Smooth muscle cell (in vitro differentiated cells): ENCODE results near the gene AFDN. TPM values are rescaled to one million over a fixed set of nuclear protein-coding genes. Genes with fewer than 3 reads are reported as not detected.

Experiments used
- DNase-seq: peaks from one replicate; lab custom pipeline; 2025; ENCODE audit not compliant: unreplicated experiment; lab: John Stamatoyannopoulos, UW
- H2AFZ ChIP-seq: fragments of 200-600 bp; sonication (generic); 2 replicates; pipeline ENCODE4 v1.6.0; 2016; ENCODE audit warnings: antibody characterized with exemption, low read depth, mild to moderate bottlenecking
- H3F3A ChIP-seq: fragments of 200-600 bp; sonication (generic); 2 replicates; pipeline ENCODE4 v1.6.0; 2017; ENCODE audit warnings: antibody characterized with exemption, low read depth
- H3K27ac ChIP-seq: fragments of 200-600 bp; sonication (generic); 2 replicates; pipeline ENCODE4 v1.5.1; 2016; ENCODE audit warnings: low read depth, mild to moderate bottlenecking
- H3K27me3 ChIP-seq: fragments of 200-600 bp; sonication (generic); 2 replicates; pipeline ENCODE4 v1.6.1; 2016; ENCODE audit warnings: low read depth, mild to moderate bottlenecking
- H3K36me3 ChIP-seq: fragments of 200-600 bp; sonication (generic); 2 replicates; pipeline ENCODE4 v1.5.1; 2016; ENCODE audit warnings: low read depth
- H3K4me1 ChIP-seq: fragments of 200-600 bp; sonication (generic); 2 replicates; pipeline ENCODE4 v1.5.1; 2016; ENCODE audit warnings: low read depth
- H3K4me2 ChIP-seq: fragments of 200-600 bp; sonication (generic); 2 replicates; pipeline ENCODE4 v1.6.0; 2016; ENCODE audit warnings: mild to moderate bottlenecking
- H3K4me3 ChIP-seq: fragments of 200-600 bp; sonication (generic); 2 replicates; pipeline ENCODE4 v1.5.1; 2016; ENCODE audit warnings: mild to moderate bottlenecking
- H3K79me2 ChIP-seq: fragments of 200-600 bp; sonication (generic); 2 replicates; pipeline ENCODE4 v1.6.0; 2016; ENCODE audit warnings: low read depth, mild to moderate bottlenecking
- H3K9ac ChIP-seq: fragments of 200-600 bp; sonication (generic); 2 replicates; pipeline ENCODE4 v1.6.0; 2016; ENCODE audit warnings: low read depth
- H3K9me3 ChIP-seq: fragments of 200-600 bp; sonication (generic); replicated peaks from 2 replicates; pipeline ENCODE4 v1.5.1; 2016; ENCODE audit warnings: low read depth
- H4K20me1 ChIP-seq: fragments of 200-600 bp; sonication (generic); 2 replicates; pipeline ENCODE4 v1.6.0; 2016; ENCODE audit warnings: low read depth
- CTCF ChIP-seq: fragments of 200-600 bp; sonication (generic); IDR thresholded peaks from 2 replicates; pipeline ENCODE4 v1.5.1; 2017; ENCODE audit warnings: borderline replicate concordance, mild to moderate bottlenecking, antibody characterized with exemption; ENCODE audit not compliant: insufficient read depth, poor library complexity, severe bottlenecking
- WGBS: methylation state at CpG from one replicate; pipeline ENCODE4 v1.1.7; 2016; ENCODE audit warnings: low lambda C conversion rate; 5-methylcytosine and 5-hydroxymethylcytosine counted together
- polyA plus RNA-seq: library from polyadenylated mRNA; unstranded; fragments of >200 nt; fragmentation: Nextera tagmentation; extraction: Ambion mirVana; gene quantifications from 2 replicates; pipeline ENCODE4 v1.2.1, GENCODE V29; 2016
- total RNA-seq: library from RNA; depleted of rRNA; stranded (reverse); fragments of >200 nt; gene quantifications from 2 replicates; pipeline ENCODE4 v1.2.3, GENCODE V29; 2014

Gene AFDN
- total and polyA plus RNA-seq, 2 experiments from 2014 or later, result 52.3 to 98.8 TPM

GRCh38 chr6:167829513-167829912 is 2.8 kb downstream of the AFDN start:
- Histone ChIP-seq H3K36me3 (no peaks in the 10 kb centered on the region), H3K9me3 (no peaks in the 10 kb centered on the region), H3K79me2 (peaks cover 70% of the 10 kb centered on the region), H3K27me3 (no peaks in the 10 kb centered on the region), H3K4me3 (peak overlapping the region; percentile 80), H4K20me1 (peaks cover 69% of the 10 kb centered on the region), H2AFZ (no peak overlapping the region), H3K9ac (peak overlapping the region; percentile 38), H3K4me2 (peak overlapping the region; percentile 90), H3F3A (peaks cover 22% of the 10 kb centered on the region), H3K4me1 (peaks cover 56% of the 10 kb centered on the region), H3K27ac (peak overlapping the region; percentile 69)
- no peak for TF ChIP-seq CTCF
- DNase-seq, result no peak

GRCh38 chr6:167831281-167831828 is 4.6 kb downstream of the AFDN start:
- Histone ChIP-seq H2AFZ (no peak overlapping the region), H3K79me2 (peaks cover 89% of the 10 kb centered on the region), H4K20me1 (peaks cover 87% of the 10 kb centered on the region), H3F3A (peaks cover 16% of the 10 kb centered on the region), H3K4me3 (peak overlapping the region; percentile 0), H3K27me3 (no peaks in the 10 kb centered on the region), H3K9ac (no peak overlapping the region), H3K36me3 (no peaks in the 10 kb centered on the region), H3K4me2 (peak overlapping the region; percentile 90), H3K27ac (peak overlapping the region; percentile 17), H3K9me3 (no peaks in the 10 kb centered on the region), H3K4me1 (peaks cover 56% of the 10 kb centered on the region)
- DNase-seq, result no peak
- 34% methylated on average over 3 of the region's 3 CpGs for WGBS
- no peak for TF ChIP-seq CTCF

GRCh38 chr6:167832497-167833395 is 6.0 kb downstream of the AFDN start:
- H3K27ac ChIP-seq, result peak overlapping the region; percentile 17
- no peak overlapping the region for H3K4me3 ChIP-seq
- peaks cover 100% of the 10 kb centered on the region for H4K20me1 ChIP-seq
- peaks cover 56% of the 10 kb centered on the region for H3K4me1 ChIP-seq
- H2AFZ ChIP-seq, result no peak overlapping the region
- no peak for TF ChIP-seq CTCF
- no peaks in the 10 kb centered on the region for H3K27me3 ChIP-seq
- H3K9ac ChIP-seq, result no peak overlapping the region
- WGBS, result 50% methylated on average over 4 of the region's 4 CpGs
- peaks cover 100% of the 10 kb centered on the region for H3K79me2 ChIP-seq
- H3K36me3 ChIP-seq, result no peaks in the 10 kb centered on the region
- peak overlapping the region; percentile 41 for H3K4me2 ChIP-seq
- no peak for DNase-seq
- H3K9me3 ChIP-seq, result no peaks in the 10 kb centered on the region
- peaks cover 16% of the 10 kb centered on the region for H3F3A ChIP-seq

GRCh38 chr6:167833396-167833763 is 6.7 kb downstream of the AFDN start:
- Histone ChIP-seq H3K27ac (peak overlapping the region; percentile 17), H3K36me3 (no peaks in the 10 kb centered on the region), H3K79me2 (peaks cover 100% of the 10 kb centered on the region), H3F3A (peaks cover 16% of the 10 kb centered on the region), H2AFZ (no peak overlapping the region), H3K4me2 (peak overlapping the region; percentile 41), H3K9ac (no peak overlapping the region), H4K20me1 (peaks cover 100% of the 10 kb centered on the region), H3K4me3 (no peak overlapping the region), H3K9me3 (no peaks in the 10 kb centered on the region), H3K27me3 (no peaks in the 10 kb centered on the region), H3K4me1 (peaks cover 60% of the 10 kb centered on the region)
- TF ChIP-seq CTCF, result no peak
- DNase-seq, result no peak
- 86% methylated on average over 2 of the region's 2 CpGs for WGBS
